ENCODE results near the gene MED12L. TPM values are rescaled to one million over a fixed set of nuclear protein-coding genes. Genes with fewer than 3 reads are reported as not detected.

Gene MED12L
- total RNA-seq, 2 experiments from 2014 or later = 12.6 to 32.7 TPM

DNA sequence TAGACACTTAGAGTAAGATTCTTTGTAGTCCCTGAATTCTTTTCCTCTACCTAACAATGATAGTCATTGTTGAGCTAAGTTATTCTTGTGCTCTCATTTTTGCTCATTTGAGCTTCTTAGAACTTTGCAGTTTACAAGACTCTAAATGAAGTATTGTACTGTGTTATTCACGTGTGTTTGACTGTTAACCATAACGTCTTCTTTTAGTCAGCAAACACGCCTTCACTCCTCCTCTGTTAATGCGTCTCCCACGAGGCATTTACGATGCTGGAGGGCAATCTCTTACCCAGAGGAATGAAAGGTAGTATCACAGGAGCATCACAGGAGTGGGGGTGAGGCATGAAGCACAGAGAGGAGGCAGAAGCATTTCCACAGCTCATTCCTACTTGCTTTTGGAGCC, 207.7 kb downstream of the MED12L start:
- TF ChIP-seq, protein P1, sequence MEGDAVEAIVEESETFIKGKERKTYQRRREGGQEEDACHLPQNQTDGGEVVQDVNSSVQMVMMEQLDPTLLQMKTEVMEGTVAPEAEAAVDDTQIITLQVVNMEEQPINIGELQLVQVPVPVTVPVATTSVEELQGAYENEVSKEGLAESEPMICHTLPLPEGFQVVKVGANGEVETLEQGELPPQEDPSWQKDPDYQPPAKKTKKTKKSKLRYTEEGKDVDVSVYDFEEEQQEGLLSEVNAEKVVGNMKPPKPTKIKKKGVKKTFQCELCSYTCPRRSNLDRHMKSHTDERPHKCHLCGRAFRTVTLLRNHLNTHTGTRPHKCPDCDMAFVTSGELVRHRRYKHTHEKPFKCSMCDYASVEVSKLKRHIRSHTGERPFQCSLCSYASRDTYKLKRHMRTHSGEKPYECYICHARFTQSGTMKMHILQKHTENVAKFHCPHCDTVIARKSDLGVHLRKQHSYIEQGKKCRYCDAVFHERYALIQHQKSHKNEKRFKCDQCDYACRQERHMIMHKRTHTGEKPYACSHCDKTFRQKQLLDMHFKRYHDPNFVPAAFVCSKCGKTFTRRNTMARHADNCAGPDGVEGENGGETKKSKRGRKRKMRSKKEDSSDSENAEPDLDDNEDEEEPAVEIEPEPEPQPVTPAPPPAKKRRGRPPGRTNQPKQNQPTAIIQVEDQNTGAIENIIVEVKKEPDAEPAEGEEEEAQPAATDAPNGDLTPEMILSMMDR (conservative IDR thresholded peaks at IDR 0.05; ENCODE audit: low read length) = no peak
- TF ChIP-seq EZH2phosphoT487 (IDR thresholded peaks at IDR 0.05; ENCODE audit: borderline replicate concordance, low read depth, low read length) = no peak
- Histone ChIP-seq H3K4me2 (ENCODE audit: low read length) (no peak overlapping the region), H3K36me3 (ENCODE audit: insufficient read depth, low read length) (no peaks in the 10 kb centered on the region), H4K20me1 (ENCODE audit: insufficient read depth, low read length) (no peaks in the 10 kb centered on the region), H3K27ac (ENCODE audit: low read depth, low read length, poor library complexity, severe bottlenecking) (no peak overlapping the region), H2AFZ (ENCODE audit: low read length) (no peak overlapping the region), H3K79me2 (ENCODE audit: insufficient read depth, low read depth, low read length) (no peaks in the 10 kb centered on the region), H3K9me3 (ENCODE audit: low read length) (no peaks in the 10 kb centered on the region), H3K4me3 (ENCODE audit: low read depth, low read length, poor library complexity, severe bottlenecking) (no peak overlapping the region), H3K9me2 (ENCODE audit: insufficient read depth, low read length) (no peaks in the 10 kb centered on the region), H3K4me1 (ENCODE audit: insufficient read depth, low read length, poor library complexity, severe bottlenecking) (no peaks in the 10 kb centered on the region)
- intact Hi-C loops (cut with micrococcal nuclease; ENCODE audit: unreplicated experiment) = no loop called here
- ChIA-PET CTCF (ENCODE audit: unreplicated experiment) (interaction anchor here (0.6 kb wide), 1 partner anchor 33 kb away, joined by 3 read pairs; no protein-coding TSS in a partner anchor), POLR2A (interaction anchor here (1.8 kb wide), 1 partner anchor 14 kb away, joined by 5 read pairs; no protein-coding TSS in a partner anchor)
- BruUV-seq (replicated peaks) = no TSS peak
- DNase-seq (ENCODE audit: low spot score) = no peak

DNA sequence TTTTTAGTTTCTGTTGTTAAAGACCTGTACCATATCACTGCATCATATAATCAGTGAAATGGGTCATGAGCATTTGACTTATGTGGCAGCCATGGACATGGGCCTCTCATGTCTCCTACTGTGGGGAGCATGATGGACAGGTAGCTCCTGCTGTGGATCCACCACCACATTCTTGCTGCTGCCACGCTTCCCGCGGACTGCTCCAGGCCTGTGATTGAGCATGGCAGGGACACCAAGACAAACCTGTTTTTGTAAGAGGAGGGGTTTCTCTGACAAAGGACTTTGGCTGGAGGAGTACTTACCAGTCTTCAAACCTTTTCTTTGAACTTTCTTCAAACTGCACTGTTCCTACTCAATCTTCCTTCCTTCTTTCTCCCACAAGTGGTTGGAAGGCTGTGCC, 210.8 kb downstream of the MED12L start:
- TF ChIP-seq, protein P1 (conservative IDR thresholded peaks at IDR 0.05; ENCODE audit: low read length) = no peak
- no peak for TF ChIP-seq EZH2phosphoT487 (IDR thresholded peaks at IDR 0.05; ENCODE audit: borderline replicate concordance, low read depth, low read length)
- DNase-seq (ENCODE audit: low spot score) = no peak
- no peak overlapping the region for H3K4me3 ChIP-seq (ENCODE audit: low read depth, low read length, poor library complexity, severe bottlenecking)
- ChIA-PET CTCF (ENCODE audit: unreplicated experiment) (no interaction called here), POLR2A (no interaction called here)
- no peak overlapping the region for H2AFZ ChIP-seq (ENCODE audit: low read length)
- H3K9me3 ChIP-seq (ENCODE audit: low read length) = no peaks in the 10 kb centered on the region
- H3K79me2 ChIP-seq (ENCODE audit: insufficient read depth, low read depth, low read length) = no peaks in the 10 kb centered on the region
- no peaks in the 10 kb centered on the region for H4K20me1 ChIP-seq (ENCODE audit: insufficient read depth, low read length)
- H3K9me2 ChIP-seq (ENCODE audit: insufficient read depth, low read length) = no peaks in the 10 kb centered on the region
- intact Hi-C loops (cut with micrococcal nuclease; ENCODE audit: unreplicated experiment) = no loop called here
- H3K4me1 ChIP-seq (ENCODE audit: insufficient read depth, low read length, poor library complexity, severe bottlenecking) = no peaks in the 10 kb centered on the region
- no peak overlapping the region for H3K4me2 ChIP-seq (ENCODE audit: low read length)
- no peak overlapping the region for H3K27ac ChIP-seq (ENCODE audit: low read depth, low read length, poor library complexity, severe bottlenecking)
- H3K36me3 ChIP-seq (ENCODE audit: insufficient read depth, low read length) = no peaks in the 10 kb centered on the region
- BruUV-seq (replicated peaks) = no TSS peak

DNA sequence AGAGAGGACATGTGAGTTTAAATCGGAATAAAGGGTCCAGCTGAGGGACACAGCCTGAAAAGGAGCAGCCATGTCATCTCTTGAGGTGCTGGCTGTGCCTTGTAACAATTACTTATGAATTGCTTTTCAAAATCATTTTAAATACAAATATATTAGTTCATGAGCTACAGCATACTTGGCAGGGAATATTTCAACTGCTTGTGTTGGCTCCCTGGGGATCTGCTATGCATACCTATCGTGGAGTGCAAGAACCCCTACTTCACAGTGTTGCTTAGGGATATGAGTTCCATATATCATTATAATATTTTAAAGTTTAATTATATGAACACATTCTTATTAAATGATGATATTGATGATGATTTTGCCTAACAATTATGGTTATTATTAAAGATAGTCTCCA, 212.0 kb downstream of the MED12L start:
- ChIA-PET CTCF (ENCODE audit: unreplicated experiment) (no interaction called here), POLR2A (no interaction called here)
- no peak for TF ChIP-seq EZH2phosphoT487 (IDR thresholded peaks at IDR 0.05; ENCODE audit: borderline replicate concordance, low read depth, low read length)
- no peak for DNase-seq (ENCODE audit: low spot score)
- Histone ChIP-seq H3K4me2 (ENCODE audit: low read length) (no peak overlapping the region), H3K36me3 (ENCODE audit: insufficient read depth, low read length) (no peaks in the 10 kb centered on the region), H3K9me3 (ENCODE audit: low read length) (no peaks in the 10 kb centered on the region), H3K9me2 (ENCODE audit: insufficient read depth, low read length) (no peaks in the 10 kb centered on the region), H3K4me1 (ENCODE audit: insufficient read depth, low read length, poor library complexity, severe bottlenecking) (no peaks in the 10 kb centered on the region), H2AFZ (ENCODE audit: low read length) (no peak overlapping the region), H3K79me2 (ENCODE audit: insufficient read depth, low read depth, low read length) (no peaks in the 10 kb centered on the region), H3K4me3 (ENCODE audit: low read depth, low read length, poor library complexity, severe bottlenecking) (no peak overlapping the region), H4K20me1 (ENCODE audit: insufficient read depth, low read length) (no peaks in the 10 kb centered on the region), H3K27ac (ENCODE audit: low read depth, low read length, poor library complexity, severe bottlenecking) (no peak overlapping the region)
- no TSS peak for BruUV-seq (replicated peaks)
- intact Hi-C loops (cut with micrococcal nuclease; ENCODE audit: unreplicated experiment) = no loop called here

Data from OCI-LY7 (cell line).